Peyer's patch (tissue), 4 donors: ENCODE data around the gene NOXO1.
"Not testable (repeated sequence)": the region's sequence is repeated elsewhere in the genome, so short reads cannot be mapped to it uniquely, and the experiment has no call there.

Source experiments
- CTCF ChIP-seq, 6 experiments: fragments of 450-650 bp in 4 of 6; fragments of 200-600 bp in 2 of 6; sonication (generic) in 1 of 6; IDR thresholded peaks; one replicate each; pipeline ENCODE4 v1.5.1; 2017 to 2019; ENCODE audit warnings: antibody characterized with exemption in 6 of 6, mild to moderate bottlenecking in 3 of 6, moderate library complexity in 1 of 6
- POLR2A ChIP-seq, 2 donors: fragments of 450-650 bp; IDR thresholded peaks; one replicate each; pipeline ENCODE4 v1.5.1; 2017; ENCODE audit warnings: antibody characterized with exemption in 2 of 2, mild to moderate bottlenecking in 2 of 2, moderate library complexity in 2 of 2

GRCh38 chr16:1957434-1958142, 23.7 kb downstream of the NOXO1 start:
- not testable (repeated sequence) for TF ChIP-seq CTCF, POLR2A (IDR thresholded peaks at IDR 0.05)
